D721Med (cell line): ENCODE results near the gene PELI3.

ENCODE experiments used
- DNase-seq: peaks from one replicate; pipeline ENCODE4 v3.0.0; 2011; ENCODE audit warnings: low spot score; ENCODE audit not compliant: insufficient read length
- FAIRE-seq: peaks from 2 replicates; lab custom pipeline; 2011; peaks lifted over from hg19 to GRCh38; lab: Jason Lieb, UNC
- TF ChIP-seq, protein P1 (sequence below): IDR thresholded peaks from 2 replicates; pipeline ENCODE4 v1.5.1; 2012; ENCODE audit warnings: mild to moderate bottlenecking, control low read depth; ENCODE audit not compliant: insufficient read depth; ENCODE audit errors: missing control alignments

Gene PELI3

DNA sequence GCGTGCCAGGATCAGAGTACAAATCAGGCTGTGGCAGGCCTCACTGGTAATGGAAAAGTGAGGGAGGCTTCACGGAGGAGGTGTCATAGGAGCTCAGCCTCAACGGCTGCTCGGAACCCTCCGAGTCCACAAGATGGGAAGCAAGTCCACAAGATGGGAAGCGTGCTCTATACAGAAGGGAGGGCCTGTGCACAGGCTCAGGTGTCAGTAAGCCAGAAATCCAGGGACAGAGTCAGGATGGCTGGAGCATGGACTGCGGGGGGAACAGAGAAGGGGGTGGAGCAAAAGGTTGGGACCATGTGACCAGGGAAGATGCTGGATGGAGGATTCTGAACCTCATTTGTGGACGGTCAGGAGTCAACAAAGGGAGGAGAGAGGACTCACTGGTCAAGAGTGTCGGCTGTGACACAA is 10.1 kb downstream of the PELI3 start:
- no peak for FAIRE-seq
- no peak for DNase-seq
- TF ChIP-seq, protein P1, sequence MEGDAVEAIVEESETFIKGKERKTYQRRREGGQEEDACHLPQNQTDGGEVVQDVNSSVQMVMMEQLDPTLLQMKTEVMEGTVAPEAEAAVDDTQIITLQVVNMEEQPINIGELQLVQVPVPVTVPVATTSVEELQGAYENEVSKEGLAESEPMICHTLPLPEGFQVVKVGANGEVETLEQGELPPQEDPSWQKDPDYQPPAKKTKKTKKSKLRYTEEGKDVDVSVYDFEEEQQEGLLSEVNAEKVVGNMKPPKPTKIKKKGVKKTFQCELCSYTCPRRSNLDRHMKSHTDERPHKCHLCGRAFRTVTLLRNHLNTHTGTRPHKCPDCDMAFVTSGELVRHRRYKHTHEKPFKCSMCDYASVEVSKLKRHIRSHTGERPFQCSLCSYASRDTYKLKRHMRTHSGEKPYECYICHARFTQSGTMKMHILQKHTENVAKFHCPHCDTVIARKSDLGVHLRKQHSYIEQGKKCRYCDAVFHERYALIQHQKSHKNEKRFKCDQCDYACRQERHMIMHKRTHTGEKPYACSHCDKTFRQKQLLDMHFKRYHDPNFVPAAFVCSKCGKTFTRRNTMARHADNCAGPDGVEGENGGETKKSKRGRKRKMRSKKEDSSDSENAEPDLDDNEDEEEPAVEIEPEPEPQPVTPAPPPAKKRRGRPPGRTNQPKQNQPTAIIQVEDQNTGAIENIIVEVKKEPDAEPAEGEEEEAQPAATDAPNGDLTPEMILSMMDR, result no peak

DNA sequence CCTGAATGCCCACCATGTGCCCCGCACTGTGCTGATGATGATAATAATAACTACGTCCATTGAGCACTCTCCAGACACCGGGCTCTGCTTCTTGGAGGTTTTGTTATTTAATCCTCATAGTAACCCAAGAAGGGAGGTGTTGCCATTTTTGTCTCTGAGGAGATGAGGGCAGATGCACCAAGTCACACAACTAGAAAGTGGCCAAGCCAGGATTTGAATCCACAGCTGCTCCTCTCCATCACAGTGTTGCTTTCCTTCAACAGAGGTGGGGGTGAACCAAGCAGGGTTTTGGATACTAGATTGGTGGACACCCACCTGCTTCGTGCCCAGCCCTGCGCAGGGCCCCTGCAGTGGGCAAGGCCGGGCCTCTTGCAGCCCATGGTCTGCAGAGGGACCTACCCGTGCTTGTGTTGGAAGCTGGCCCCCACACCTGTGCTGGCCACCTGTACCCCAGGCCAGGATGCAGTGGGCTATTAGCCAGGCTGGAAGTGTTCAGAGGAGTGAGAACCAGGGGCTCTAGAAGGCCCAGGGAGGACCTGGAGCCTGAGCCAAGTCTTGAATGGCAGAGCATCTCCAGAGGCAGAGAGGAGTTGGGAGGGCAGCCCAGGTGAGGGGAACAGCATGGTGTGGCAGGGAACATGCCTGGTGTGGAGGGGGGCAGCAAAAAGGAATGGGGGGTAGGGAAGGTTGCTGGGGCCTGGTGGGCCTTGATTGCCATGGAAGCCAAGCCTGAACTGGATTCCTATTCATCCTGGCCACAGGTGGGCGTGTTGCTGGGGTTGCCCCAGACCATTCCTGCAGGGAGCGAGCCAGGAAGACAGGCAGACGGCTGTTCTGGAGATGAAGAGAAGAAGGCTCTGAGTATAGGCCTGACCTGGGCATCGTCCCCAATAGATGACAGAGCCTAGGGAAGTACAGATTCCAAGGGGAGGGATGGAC is 10.8 kb downstream of the PELI3 start:
- FAIRE-seq, result no peak

DNA sequence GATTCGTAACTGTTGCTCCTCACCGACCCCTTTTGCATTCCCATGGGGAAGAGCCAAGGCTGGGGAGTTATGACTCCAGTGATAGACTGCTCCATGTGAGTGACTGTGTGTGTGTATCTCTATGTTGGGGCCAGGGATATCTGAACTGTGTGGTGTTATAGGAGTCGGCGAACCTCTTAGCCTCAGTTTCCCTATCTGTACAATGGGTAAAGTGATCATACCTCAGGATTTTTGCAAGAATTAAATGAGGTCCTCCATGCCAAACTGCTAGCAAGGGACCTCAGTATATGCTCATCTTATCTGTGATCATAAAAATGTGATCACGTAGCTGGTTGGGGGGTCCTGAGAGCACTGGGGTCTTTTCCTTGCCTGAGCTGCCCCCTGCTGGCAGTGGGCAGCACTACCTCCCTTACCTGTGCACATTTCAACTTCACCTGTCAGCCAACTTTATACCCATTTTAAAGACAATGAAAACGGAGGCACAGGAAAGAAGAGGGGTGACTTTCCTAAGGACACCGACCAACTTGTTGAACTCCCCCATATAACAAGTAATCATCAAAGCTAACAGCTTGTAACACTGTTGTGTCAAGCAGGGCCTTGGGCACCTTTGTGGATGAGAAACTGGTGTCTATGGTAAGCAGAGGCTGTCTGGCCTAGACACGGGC is 12.2 kb downstream of the PELI3 start:
- no peak for DNase-seq
- TF ChIP-seq, protein P1, result peak; percentile 68
- no peak for FAIRE-seq

More for the DNA sequence above, 10.8 kb downstream of the PELI3 start:
- TF ChIP-seq, protein P1, result no peak
- DNase-seq, result no peak

DNA sequence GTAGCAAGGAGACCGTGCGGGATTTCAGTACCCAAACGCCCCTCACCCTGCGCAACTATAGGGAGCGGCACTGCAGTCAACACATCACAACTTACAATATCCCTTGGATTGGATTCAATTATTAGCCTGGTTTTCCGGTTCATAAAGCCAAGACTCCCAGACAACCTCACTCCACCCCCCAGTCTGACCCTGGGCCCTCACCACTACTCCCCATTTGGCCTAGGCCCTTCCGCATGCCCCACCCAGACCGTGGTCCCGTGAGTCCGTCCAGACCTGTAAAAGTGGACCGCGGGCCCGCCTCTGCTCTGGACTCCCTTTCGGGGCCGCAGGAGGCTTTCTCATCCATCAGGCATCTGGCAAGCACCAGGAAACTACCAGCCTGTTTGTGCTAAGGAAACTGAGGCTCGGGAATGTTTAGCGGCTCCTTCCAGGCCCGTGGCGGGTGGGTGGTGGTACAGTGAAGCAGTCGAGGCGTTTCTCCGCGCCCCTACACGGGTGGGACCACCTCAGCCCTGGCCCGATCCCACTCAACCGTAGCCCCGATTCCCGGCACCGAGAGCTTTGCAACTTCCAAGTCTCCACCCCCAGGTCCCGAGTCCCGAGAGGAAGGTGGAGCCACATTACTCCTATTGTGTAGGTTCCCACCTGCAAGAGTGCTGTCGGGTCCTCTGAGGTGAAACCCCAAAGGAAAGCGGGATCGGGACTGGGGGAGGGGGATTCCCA is 12.8 kb downstream of the PELI3 start:
- FAIRE-seq, result no peak
- TF ChIP-seq, protein P1, result no peak
- no peak for DNase-seq

DNA sequence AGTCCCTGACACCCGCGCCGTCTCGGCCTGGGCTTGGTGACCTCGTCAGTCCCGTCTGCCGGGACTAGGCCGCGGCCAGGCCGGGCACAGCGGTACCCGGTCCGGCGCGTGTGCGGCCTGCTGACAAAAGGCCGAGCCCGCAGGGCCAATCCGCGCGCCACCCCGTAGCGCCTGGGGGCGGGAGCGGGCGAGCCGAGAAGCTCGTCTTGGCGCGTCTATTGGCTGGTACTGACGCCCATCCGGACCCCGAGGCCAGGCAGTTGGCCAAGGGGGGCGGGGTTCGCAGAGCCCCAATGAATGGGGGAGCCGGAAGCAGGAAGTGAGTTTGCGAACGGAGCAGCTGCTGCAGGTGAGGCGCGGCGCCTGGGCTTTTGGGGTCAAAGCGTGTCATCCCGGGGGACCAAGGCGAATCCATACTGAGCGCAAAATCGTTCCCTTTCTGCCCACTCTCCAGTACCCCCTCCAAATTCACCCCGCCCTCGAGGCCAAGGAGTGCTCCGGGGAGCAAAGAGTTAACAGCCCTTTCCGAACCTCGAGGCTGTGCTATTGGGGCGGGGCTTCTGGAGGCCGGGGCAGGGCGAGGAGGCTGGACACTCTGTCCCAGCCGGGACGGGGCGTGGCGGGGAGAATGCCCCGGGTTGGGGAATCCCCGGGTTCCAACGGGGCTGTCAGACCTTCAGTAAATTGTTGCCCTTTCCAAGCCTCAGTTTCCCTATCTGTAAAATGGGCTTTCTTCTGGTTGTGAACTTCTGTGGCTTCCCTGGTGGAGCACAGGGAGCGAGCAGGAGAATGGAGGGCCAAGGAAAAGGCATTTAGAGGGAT is 13.6 kb downstream of the PELI3 start, which contains the start of gene DPP3:
Gene DPP3 (plus strand): TSS at position 318 of the 822 bp plus-strand sequence. CDS start 1,767 bp downstream, outside the sequence.
- FAIRE-seq (no peak), DNase-seq (peak; percentile 100)
- TF ChIP-seq, protein P1, result no peak

DNA sequence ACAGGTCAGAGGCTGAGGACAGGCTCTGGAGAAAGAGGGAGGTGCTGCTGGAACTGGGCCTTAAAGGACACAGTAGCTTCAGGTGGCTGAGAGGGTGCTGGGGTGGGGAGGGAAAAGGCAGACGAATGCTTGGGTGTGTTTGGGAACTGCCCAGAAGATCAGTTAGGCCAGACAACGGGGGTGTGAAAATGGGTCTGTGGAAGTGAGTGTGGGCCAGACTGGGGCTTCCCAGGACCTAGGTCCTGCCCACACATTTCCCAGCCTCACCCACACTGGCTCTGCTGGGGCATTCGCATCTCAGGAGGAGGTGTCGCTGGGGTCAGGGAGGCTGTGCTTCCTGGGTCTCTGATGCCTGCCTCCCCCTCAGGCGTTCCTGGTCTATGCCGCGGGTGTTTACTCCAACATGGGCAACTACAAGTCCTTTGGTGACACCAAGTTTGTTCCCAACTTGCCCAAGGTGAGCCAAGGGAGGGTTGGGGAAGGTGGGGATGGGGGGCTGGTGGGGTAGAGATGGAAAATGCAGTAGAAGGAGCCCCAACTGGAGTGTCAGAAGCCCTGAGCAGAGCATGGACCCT is 18.2 kb downstream of the PELI3 start:
- DNase-seq (no peak), FAIRE-seq (no peak)
- TF ChIP-seq, protein P1, result no peak
